Hematopoietic multipotent progenitor cell treated with erythropoietin and hydrocortisone succinate and interleukin-3 and kit ligand, for 6 days (in vitro differentiated cells): ENCODE measurements around the gene LTC4S.
"Not testable (repeated sequence)": the region's sequence is repeated elsewhere in the genome, so short reads cannot be mapped to it uniquely, and the experiment has no call there.

Experiments
- DNase-seq: peaks from one replicate; pipeline ENCODE4 v3.0.0-alpha.2; 2015

Gene LTC4S

GRCh38 chr5:179827680-179828079 is 33.9 kb downstream of the LTC4S start:
- peak; percentile 63 for DNase-seq

DNA sequence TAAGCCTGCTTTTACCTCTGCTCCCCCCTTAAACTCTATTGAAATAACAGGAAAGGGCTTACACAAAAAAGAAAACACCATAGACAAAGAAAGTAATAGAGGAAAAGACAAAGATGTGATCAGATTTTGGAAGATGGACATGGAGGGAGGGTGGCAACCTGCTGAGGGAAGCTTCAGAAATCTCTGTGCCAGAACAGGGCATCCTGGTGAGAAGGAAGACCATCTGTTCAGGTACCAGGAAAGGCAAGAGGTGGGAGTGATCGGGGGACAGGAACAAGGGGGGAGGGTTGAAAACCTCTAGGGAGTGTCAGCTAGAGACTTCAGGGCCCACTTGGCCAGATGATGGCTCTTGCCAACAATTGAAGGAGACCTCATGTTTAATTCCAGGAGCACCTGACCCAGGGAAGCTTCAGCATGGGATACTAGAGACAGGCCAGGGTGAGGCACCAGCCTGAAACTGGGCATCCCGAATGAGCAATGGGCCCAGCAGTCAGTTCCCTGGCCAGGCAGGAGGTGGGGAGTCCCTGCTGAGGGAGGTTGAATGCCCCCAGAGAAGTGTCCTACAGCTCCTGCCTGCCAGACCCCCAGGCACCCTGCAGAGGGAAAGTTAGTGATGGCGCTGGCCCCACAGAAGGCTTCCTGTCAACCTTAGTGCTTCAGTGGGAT is 35.1 kb downstream of the LTC4S start:
- DNase-seq = no peak

GRCh38 chr5:179829732-179830435 is 36.1 kb downstream of the LTC4S start:
- no peak for DNase-seq

GRCh38 chr5:179830818-179831468 is 37.2 kb downstream of the LTC4S start:
- DNase-seq = no peak

GRCh38 chr5:179832039-179832745 is 38.4 kb downstream of the LTC4S start:
- no peak for DNase-seq

DNA sequence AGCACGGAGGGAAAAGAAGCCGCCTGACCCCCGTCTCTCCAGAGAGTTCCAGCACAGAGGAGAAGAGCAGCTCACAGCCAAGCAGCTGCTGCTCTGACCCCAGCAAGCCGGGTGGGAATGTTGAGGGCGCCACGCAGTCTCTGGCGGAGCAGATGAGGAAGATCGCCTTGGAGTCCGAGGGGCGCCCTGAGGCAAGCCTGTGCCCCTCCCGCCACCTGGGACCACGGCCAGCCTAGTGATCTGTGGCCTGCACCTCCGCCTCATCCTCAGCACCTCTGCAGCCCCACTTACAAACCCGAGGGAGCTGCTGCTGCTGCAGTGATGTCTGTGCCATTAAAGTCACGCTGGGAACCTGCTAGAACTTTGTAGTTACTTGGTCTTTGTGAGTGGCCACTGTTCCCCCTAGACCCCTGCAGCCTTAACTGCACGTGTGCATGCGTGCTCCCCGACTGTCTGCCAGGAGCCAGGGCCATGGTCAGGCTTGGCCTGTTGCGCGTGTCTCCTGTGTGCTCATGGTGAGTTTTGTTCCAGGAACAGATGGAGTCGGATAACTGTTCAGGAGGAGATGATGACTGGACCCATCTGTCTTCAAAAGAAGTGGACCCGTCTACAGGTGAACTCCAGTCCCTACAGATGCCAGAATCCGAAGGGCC is 39.4 kb downstream of the LTC4S start:
- DNase-seq = no peak

DNA sequence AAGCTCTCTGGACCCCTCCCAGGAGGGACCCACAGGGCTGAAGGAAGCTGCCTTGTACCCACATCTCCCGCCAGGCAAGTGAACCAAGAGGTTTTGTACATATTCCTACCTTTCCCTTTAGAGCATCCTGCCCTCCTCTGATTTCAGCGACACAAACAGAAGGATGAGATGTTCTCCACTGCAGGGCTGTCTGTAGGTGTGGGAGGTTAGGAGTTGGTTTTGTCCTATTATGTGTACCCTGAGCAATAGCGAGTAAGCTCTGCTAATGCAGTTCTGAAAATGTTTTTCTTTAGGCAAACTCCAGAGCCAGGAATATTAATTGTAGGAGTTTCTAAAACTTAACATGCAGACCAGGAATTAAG is 39.9 kb downstream of the LTC4S start:
- DNase-seq = no peak

DNA sequence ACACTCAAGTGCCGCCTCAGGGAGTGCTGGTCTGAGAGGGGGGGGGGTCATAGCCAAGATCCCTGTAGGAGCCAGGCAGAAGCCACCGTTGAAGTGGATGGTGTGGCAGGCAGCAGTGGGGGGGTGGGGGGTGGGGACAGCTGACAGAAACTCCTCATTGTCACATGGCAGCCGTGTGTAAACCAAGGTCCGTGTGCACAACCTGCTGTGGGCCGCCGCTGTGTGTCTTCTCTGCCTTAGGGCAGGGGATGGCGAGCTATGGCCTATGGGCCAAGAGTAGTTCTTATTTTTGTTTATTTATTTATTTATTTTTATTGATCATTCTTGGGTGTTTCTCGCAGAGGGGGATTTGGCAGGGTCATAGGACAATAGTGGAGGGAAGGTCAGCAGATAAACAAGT is 40.3 kb downstream of the LTC4S start:
- DNase-seq = no peak

GRCh38 chr5:179834871-179835270 is 41.1 kb downstream of the LTC4S start:
- DNase-seq = not testable (repeated sequence)

DNA sequence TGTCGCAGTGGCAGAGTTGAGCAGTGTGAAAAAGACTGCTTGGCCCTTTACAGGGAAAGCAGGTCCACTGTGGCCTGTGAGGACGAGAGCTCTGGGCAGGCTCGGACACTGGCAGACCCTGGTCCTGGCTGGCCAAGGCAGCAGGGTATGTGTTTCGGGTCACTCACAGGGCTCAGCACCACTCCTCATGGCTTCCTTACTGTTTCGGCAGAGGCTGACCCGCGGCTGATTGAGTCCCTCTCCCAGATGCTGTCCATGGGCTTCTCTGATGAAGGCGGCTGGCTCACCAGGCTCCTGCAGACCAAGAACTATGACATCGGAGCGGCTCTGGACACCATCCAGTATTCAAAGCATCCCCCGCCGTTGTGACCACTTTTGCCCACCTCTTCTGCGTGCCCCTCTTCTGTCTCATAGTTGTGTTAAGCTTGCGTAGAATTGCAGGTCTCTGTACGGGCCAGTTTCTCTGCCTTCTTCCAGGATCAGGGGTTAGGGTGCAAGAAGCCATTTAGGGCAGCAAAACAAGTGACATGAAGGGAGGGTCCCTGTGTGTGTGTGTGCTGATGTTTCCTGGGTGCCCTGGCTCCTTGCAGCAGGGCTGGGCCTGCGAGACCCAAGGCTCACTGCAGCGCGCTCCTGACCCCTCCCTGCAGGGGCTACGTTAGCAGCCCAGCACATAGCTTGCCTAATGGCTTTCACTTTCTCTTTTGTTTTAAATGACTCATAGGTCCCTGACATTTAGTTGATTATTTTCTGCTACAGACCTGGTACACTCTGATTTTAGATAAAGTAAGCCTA is 42.6 kb downstream of the LTC4S start:
- DNase-seq = peak; percentile 37

- DNase-seq = no peak
Measured at GRCh38 chr5:179837076-179838011, 43.6 kb downstream of the LTC4S start.

DNA sequence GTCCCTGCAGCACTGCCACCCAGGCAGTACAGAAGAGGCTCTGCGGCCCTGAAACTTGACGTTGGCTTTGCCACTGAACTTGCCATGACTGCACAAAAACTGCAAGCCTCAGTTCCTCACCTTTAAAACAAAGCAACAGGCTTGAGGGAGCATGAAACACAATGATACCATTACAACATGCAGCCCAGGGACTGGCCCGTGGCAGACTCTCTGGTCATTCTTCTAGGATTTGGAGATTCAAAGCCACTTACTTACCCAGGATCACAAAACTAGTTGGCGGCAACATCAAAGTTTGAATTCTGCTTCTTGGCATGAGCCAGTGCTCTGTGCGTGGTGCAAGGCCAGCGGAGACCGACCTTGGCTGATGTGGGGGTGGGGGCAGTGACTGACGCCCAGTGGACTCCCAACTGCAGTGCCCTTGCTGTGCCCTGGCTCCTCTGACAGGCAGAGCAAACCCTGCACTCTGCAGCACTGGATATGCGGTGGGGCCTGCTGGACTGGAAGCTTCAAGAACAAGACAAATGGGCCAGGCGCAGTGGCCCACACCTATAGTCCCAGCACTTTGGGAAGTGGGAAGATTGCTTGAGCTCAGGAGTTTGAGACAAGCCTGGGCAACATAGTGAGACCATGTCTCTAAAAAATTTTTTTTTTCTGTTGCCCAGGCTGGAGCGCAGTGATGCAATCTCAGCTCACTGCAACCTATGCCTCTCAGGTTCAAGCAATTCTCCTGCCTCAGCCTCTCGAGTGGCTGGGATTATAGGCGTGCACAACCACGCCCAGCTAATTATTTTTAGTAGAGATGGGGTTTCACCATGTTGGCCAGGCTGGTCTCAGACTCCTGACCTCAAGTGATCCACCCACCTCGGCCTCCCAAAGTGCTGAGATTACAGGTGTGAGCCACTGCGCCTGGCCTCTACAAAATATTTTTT is 45.8 kb downstream of the LTC4S start:
- no peak for DNase-seq

DNA sequence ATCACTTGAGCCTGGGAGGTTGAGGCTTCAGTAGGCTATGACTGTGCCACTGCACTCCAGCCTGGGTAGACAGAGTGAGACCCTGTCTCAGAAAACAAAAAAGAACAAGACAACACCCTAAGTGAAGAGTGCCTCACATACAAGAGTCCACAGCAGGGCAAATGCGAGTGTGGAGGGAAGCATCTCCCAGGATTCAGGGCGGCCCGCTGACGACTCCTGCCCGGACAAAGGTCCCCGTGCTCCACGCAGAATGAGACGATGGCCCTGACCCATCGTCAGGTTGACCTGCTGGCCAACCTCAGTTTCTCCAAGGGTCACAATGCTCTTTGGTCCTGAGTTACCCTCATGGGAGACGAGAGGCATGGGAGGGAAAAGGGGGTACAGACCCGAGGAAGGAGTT is 46.5 kb downstream of the LTC4S start:
- no peak for DNase-seq

- DNase-seq = no peak
Measured at GRCh38 chr5:179840766-179841165, 47.0 kb downstream of the LTC4S start.

DNA sequence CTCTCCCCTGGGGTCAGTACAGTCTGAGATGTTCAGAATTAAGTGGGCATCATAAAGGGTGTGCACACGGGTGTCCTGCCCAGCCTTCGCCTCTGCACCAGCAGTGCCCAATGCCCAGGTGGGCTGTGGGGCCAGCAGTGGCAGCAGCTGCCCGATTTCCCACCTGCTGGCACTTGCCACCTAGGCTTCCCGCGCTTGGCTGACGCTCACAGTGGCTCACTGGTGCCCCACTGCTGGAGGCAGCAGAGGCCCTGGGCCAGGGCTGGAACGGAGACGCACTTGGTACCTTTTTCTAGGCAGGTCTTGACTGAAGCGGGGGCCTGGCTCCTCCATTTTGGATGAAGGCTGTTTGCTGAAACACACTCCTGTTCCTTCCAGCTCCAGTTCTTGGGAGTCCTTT is 47.8 kb downstream of the LTC4S start:
- DNase-seq = no peak
